Skeletal muscle tissue (tissue), 4 donors: ENCODE data around the gene SLC4A8. TPM values are rescaled to one million over a fixed set of nuclear protein-coding genes. Genes with fewer than 3 reads are reported as not detected.

ENCODE experiments used
- H3K27ac ChIP-seq: one replicate; pipeline ENCODE4 v1.7.0; 2013; ENCODE audit warnings: mild to moderate bottlenecking, low read depth, low read length, inconsistent platforms
- H3K27me3 ChIP-seq, 3 donors: one replicate each; pipeline ENCODE4 v1.7.0; 2013; ENCODE audit warnings: low read length in 3 of 3; ENCODE audit not compliant: control insufficient read depth in 3 of 3, insufficient read depth in 3 of 3
- H3K36me3 ChIP-seq, 3 donors: one replicate each; pipeline ENCODE4 v1.7.0; 2013; ENCODE audit warnings: low read length in 3 of 3; ENCODE audit not compliant: control insufficient read depth in 3 of 3, insufficient read depth in 3 of 3
- H3K4me1 ChIP-seq, 3 donors: one replicate each; pipeline ENCODE4 v1.7.0; 2013; ENCODE audit warnings: low read length in 3 of 3, mild to moderate bottlenecking in 3 of 3; ENCODE audit not compliant: control insufficient read depth in 3 of 3, insufficient read depth in 3 of 3
- H3K4me3 ChIP-seq, 3 donors: one replicate each; pipeline ENCODE4 v1.7.0; 2013; ENCODE audit warnings: low read length in 3 of 3
- H3K9ac ChIP-seq, 3 donors: one replicate each; pipeline ENCODE4 v1.7.0; 2013; ENCODE audit warnings: low read length in 3 of 3, mild to moderate bottlenecking in 3 of 3, moderate library complexity in 2 of 3, low read depth in 1 of 3
- H3K9me3 ChIP-seq, 3 donors: one replicate each; pipeline ENCODE4 v1.7.0; 2013; ENCODE audit warnings: low read length in 3 of 3; ENCODE audit not compliant: control insufficient read depth in 3 of 3
- total RNA-seq: library from RNA; depleted of rRNA; stranded (reverse); fragments of >200 nt; gene quantifications from one replicate; pipeline ENCODE4 v1.2.3, GENCODE V29; 2014
- donor health status: Osteomylitis.

The SLC4A8 gene
- total RNA-seq, 1 donor from 2014 or later = 0.52 TPM

DNA sequence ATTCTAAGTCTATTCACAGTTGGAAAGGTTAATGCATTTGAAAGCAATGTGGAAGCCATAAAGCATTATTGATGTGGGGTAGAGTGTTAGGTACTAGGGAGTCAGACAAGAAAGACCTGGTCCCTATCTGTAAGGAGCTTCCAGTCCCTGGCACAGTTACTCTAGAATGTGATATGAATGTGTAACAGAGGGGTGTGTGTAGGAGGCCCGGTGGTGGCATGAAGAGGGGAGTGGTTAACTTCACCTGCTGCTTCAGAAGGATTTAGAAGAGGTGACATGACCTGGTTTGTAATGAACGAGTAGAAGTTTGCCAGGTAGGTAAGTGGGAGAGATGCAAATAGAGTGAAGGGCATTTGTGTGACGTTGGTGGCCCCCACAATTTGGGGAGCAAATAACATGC is 18.3 kb upstream of the SLC4A8 start:
- Histone ChIP-seq H3K36me3 (no peaks in the 10 kb centered on the region), H3K9ac (no peak overlapping the region), H3K27me3 (peaks cover 0 to 4% (median 3%) of the 10 kb centered on the region in 3 donors), H3K4me1 (no peaks in the 10 kb centered on the region), H3K4me3 (no peak overlapping the region), H3K9me3 (no peaks in the 10 kb centered on the region), H3K27ac (no peak overlapping the region)

DNA sequence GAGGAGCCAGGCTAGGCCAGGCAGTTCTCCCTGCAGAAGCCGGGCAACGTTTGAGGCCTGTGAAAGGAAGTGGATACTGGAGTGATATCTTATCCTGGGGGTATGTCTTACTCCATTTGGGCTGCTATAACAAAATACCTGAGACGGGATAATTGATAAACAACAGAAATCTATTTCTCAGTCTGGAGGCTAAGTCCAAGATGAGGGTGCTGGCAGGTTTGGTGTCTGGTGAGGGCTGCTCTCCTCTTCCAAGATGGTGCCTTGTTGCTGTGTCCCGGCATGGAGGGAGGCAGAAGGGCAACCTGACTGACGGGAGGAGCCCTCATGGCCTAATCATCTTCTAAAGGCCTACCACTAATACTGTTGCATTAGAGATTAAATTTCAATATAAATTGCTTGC is 17.8 kb upstream of the SLC4A8 start:
- Histone ChIP-seq H3K27me3 (no peaks in the 10 kb centered on the region), H3K27ac (no peak overlapping the region)

DNA sequence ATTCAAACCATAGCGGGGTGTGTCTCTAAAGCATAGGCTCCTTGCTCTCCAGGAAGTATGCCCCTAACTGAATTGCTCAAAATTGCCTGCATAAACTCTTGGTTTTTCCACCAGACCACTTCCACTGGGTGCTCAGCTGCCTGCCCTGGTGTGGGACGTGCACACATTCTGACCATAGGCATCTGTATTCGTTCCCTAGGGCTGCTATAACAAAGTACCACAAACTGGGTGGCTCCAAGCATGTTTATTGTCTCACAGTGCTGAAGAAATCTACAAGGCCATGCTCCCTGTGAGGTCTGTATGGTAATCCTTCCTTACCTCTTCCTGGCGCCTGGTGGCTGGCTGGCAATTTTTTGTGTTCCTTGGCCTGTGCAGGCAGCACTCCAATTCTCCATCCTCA is 17.0 kb upstream of the SLC4A8 start:
- Histone ChIP-seq H3K27me3 (no peaks in the 10 kb centered on the region), H3K27ac (no peak overlapping the region), H3K9me3 (no peaks in the 10 kb centered on the region), H3K9ac (no peak overlapping the region), H3K4me1 (no peaks in the 10 kb centered on the region), H3K4me3 (no peak overlapping the region), H3K36me3 (no peaks in the 10 kb centered on the region)

More for the DNA sequence above, 17.8 kb upstream of the SLC4A8 start:
- no peak overlapping the region for H3K4me3 ChIP-seq
- no peaks in the 10 kb centered on the region for H3K9me3 ChIP-seq
- H3K36me3 ChIP-seq = no peaks in the 10 kb centered on the region
- no peaks in the 10 kb centered on the region for H3K4me1 ChIP-seq
- H3K9ac ChIP-seq = no peak overlapping the region

DNA sequence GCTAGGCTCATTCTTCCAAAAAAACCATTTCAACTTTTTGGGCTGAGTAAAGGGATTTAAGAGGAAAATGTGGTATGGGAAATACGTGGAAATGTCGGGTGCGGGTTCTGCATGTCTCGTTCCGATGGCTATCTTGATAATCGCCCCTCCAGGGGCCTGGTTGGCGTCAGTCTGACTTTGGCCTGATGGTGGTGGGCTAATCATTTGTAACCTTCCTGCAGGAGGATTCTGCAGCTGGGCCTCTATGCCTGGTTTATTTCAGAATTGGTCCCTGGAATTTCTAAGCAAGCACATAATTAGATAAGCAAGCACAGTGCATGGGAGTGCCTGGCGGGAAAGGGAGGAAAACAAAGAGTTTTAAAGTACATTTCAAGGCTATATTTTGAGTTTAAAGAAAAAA is 14.8 kb upstream of the SLC4A8 start:
- H3K27ac ChIP-seq = no peak overlapping the region
- no peaks in the 10 kb centered on the region for H3K9me3 ChIP-seq
- no peaks in the 10 kb centered on the region for H3K36me3 ChIP-seq
- no peaks in the 10 kb centered on the region for H3K4me1 ChIP-seq
- no peak overlapping the region for H3K4me3 ChIP-seq
- H3K27me3 ChIP-seq = no peaks in the 10 kb centered on the region
- no peak overlapping the region for H3K9ac ChIP-seq

DNA sequence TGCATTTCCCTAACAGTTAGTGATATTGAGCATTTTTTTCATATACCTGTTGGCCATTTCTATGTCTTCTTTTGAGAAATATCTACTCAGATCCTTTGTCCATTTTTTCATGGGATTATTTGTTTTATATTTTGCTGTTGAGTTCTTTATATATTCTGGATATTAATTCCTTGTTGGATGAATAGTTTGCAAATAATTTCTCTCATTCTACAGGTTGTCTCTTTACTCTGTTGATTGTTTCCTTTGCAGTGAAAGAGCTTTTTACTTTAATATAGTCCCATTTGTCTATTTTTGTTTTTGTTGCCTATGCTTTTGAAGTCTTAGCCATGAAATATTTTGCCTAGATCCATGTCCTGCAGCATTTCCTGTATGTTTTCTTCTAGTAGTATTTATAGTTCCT is 11.5 kb upstream of the SLC4A8 start:
- Histone ChIP-seq H3K27ac (no peak overlapping the region), H3K9ac (no peak overlapping the region), H3K27me3 (peaks cover 0 to 4% (median 0%) of the 10 kb centered on the region in 3 donors), H3K36me3 (no peaks in the 10 kb centered on the region), H3K9me3 (no peaks in the 10 kb centered on the region), H3K4me3 (no peak overlapping the region), H3K4me1 (no peaks in the 10 kb centered on the region)

DNA sequence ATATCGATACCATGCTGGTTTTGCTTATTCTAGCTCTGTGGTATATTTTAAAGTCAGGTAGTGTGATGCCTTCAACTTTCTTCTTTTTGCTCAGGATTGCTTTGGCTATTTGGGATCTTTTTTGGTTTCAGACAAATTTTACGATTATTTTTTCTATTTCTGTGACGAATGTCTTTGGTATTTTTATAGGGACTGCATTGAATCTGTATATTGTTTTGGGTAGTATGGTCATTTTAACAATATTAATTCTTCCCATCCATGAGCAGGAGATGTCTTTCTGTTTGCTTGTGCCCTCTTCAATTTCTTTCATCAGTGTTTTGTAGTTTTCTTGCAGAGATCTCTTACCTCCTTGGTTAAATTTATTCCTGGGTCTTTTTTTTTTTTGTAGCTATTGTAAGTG is 10.8 kb upstream of the SLC4A8 start:
- no peak overlapping the region for H3K9ac ChIP-seq
- H3K36me3 ChIP-seq = no peaks in the 10 kb centered on the region
- no peak overlapping the region for H3K27ac ChIP-seq
- peaks cover 0 to 4% (median 0%) of the 10 kb centered on the region in 3 donors for H3K27me3 ChIP-seq
- H3K4me1 ChIP-seq = no peaks in the 10 kb centered on the region
- H3K4me3 ChIP-seq = no peak overlapping the region
- no peaks in the 10 kb centered on the region for H3K9me3 ChIP-seq

DNA sequence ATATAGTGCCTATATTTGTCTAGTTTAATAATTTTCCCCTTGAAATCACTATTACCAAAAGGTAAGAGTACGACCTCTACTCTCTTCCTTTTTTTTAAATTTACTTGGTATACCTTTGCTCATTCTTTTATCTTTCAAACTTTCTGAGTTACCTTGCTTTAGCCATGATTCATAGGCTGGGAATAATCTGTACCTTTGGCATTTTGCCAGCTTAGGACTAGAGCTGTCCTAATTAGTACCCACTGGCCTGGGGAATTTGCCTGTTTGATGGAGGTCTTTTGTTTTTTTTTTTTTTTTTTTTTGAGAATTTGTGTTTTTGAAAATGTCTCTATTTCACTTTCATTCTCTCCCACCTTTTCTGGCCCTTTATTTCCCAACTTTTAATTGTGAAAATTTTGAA is 8.7 kb upstream of the SLC4A8 start:
- peaks cover 0 to 4% (median 0%) of the 10 kb centered on the region in 3 donors for H3K27me3 ChIP-seq
- H3K27ac ChIP-seq = no peak overlapping the region
- H3K9ac ChIP-seq = no peak overlapping the region
- no peaks in the 10 kb centered on the region for H3K4me1 ChIP-seq
- no peaks in the 10 kb centered on the region for H3K9me3 ChIP-seq
- no peak overlapping the region for H3K4me3 ChIP-seq
- H3K36me3 ChIP-seq = no peaks in the 10 kb centered on the region

DNA sequence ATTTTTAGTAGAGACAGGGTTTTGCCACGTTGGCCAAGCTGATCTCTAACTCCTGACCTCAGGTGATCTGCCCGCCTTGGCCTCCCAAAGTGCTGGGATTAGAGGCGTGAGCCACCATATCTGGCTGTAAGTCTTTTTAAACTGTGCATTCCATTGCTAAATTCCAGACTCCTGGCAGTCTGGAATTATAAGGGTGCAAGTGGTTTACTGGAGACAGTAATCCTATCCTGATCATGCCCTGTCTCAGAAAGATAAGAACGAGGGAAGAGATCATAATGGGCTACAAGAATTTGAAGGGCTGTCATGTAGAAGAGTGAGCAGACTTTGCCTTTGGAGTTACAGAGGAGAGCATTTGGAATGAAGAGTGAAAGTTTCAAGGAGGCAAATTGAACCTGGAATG is 6.8 kb upstream of the SLC4A8 start:
- no peak overlapping the region for H3K27ac ChIP-seq
- no peak overlapping the region for H3K9ac ChIP-seq
- no peak overlapping the region for H3K4me3 ChIP-seq
- H3K27me3 ChIP-seq = peaks cover 0 to 4% (median 0%) of the 10 kb centered on the region in 3 donors
- H3K4me1 ChIP-seq = no peaks in the 10 kb centered on the region
- no peaks in the 10 kb centered on the region for H3K36me3 ChIP-seq
- H3K9me3 ChIP-seq = no peaks in the 10 kb centered on the region

DNA sequence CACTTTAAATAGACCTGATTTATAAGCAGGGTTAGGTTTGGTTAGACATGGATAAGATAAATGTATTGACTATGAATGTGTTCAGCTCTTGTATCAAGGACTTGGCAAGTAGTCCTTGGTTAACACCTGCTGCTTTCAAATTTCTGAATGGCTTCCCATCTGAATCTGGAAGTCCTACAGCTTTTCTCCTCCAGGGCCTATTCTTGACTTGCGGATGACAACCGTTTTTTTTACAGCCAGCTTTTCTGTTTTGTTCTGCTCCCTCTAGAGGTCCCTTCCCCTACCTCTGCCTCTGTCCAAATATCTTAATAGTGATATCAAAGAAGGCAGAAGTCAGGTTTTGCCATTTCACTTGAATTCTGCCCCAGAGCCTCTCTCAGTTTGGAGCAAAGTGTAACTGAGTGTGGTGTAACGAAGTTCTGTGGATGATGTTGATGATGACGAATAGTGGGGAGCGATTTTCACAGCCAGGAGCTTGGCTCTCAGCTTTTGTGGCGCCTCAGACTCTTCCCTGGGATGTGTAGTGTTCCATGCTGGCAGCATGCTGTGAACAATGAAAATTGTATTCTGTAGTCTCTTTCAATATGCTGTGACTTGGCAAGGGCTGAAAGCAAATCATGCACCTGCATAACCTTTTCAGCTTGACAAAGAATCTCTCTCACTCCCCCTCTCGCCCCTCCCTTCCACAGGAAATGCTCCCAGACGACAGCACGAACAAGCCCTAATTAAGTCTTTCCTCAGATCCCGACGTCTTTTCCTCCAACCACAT is 5.0 kb upstream of the SLC4A8 start:
- peaks cover 3 to 10% (median 9%) of the 10 kb centered on the region in 3 donors for H3K27me3 ChIP-seq

DNA sequence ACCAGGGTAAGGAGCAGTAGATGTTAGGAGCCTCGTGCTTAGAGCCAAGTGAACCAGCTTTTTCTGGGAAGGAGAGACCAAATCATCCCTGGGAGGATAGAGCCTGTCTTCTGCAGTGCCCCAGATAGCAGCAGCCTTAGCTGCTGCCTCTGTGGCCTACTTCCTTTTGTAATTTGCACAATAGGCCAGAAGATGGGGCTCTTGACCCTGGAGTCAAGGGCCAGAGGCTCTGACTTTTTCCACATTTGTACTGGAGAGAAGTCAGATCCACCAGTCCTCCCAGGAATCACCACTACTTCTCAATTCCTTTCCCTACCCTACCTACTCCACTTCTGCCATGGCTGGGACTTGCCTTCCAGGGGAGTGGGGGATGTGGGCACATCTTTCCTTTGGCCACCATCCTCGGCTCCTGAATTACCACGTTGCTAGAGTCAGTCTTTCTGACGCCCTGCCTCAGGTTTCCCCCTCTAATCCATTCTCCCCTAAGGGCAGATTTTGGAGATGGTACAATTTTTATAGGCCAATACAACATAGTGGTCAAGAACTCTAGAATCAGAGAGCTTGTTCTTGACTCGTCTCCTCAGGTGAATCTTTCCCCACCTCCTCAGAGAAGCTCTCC is 3.3 kb upstream of the SLC4A8 start:
- Histone ChIP-seq H3K36me3 (no peaks in the 10 kb centered on the region), H3K4me3 (no peak overlapping the region), H3K27me3 (peaks cover 18 to 26% (median 24%) of the 10 kb centered on the region in 3 donors), H3K4me1 (peaks cover 0 to 8% (median 0%) of the 10 kb centered on the region in 3 donors), H3K9me3 (no peaks in the 10 kb centered on the region), H3K9ac (no peak overlapping the region), H3K27ac (no peak overlapping the region)

More for the DNA sequence above, 5.0 kb upstream of the SLC4A8 start:
- Histone ChIP-seq H3K4me3 (no peak overlapping the region), H3K9me3 (no peaks in the 10 kb centered on the region), H3K9ac (no peak overlapping the region), H3K4me1 (peaks cover 0 to 4% (median 0%) of the 10 kb centered on the region in 3 donors), H3K27ac (no peak overlapping the region), H3K36me3 (no peaks in the 10 kb centered on the region)
